GM12878 (cell line): ENCODE data around the gene GJC3.

ENCODE experiments used
- ASH2L ChIP-seq: fragments of 300-600, 200-600 bp; sonication (generic); IDR thresholded peaks from 2 replicates; pipeline ENCODE4 v1.6.1; 2017; ENCODE audit warnings: low read depth, mild to moderate bottlenecking, borderline replicate concordance
- ATF3 ChIP-seq: IDR thresholded peaks from 2 replicates; pipeline ENCODE4 v1.6.1; 2011; ENCODE audit warnings: low read depth, mild to moderate bottlenecking, low read length, moderate library complexity, borderline replicate concordance; ENCODE audit errors: extremely low read depth
- EZH2 ChIP-seq: IDR thresholded peaks from 2 replicates; pipeline ENCODE4 v1.6.1; 2012; ENCODE audit warnings: low read depth, mild to moderate bottlenecking, control low read depth, inconsistent platforms, low read length, borderline replicate concordance; ENCODE audit not compliant: control insufficient read depth
- FOS ChIP-seq: IDR thresholded peaks from 3 replicates; pipeline ENCODE4 v1.6.1; 2011; ENCODE audit warnings: borderline replicate concordance; ENCODE audit not compliant: insufficient read length; ENCODE audit errors: extremely low read depth
- JUNB ChIP-seq: IDR thresholded peaks from 2 replicates; pipeline ENCODE4 v1.6.1; 2016; ENCODE audit warnings: antibody characterized with exemption, mild to moderate bottlenecking
- MYC ChIP-seq: IDR thresholded peaks from 2 replicates; pipeline ENCODE4 v1.6.1; 2011; ENCODE audit warnings: mild to moderate bottlenecking, low read length, moderate library complexity, inconsistent platforms; ENCODE audit not compliant: insufficient read depth, insufficient replicate concordance, insufficient read length, severe bottlenecking
- NRF1 ChIP-seq: conservative IDR thresholded peaks from 2 replicates; pipeline ENCODE4 v1.6.1; 2011; ENCODE audit warnings: mild to moderate bottlenecking, low read depth, low read length, improper control_type of control experiment
- POLR2A ChIP-seq: IDR thresholded peaks from 2 replicates; pipeline ENCODE4 v1.6.1; 2011; ENCODE audit warnings: low read depth, mild to moderate bottlenecking, low read length
- RFX5 ChIP-seq: IDR thresholded peaks from 2 replicates; pipeline ENCODE4 v1.6.1; 2011; ENCODE audit warnings: low read depth, low read length, improper control_type of control experiment
- ZNF274 ChIP-seq: IDR thresholded peaks from one replicate; pipeline ENCODE4 v1.8.0; 2011; ENCODE audit not compliant: insufficient read length, insufficient read depth
- TF ChIP-seq, protein P1 (sequence below), 3 experiments: IDR thresholded peaks in 2 of 3; conservative IDR thresholded peaks in 1 of 3; 2 replicates each; pipeline ENCODE4 v1.5.1; 2011; ENCODE audit warnings: low read depth in 3 of 3, low read length in 3 of 3, mild to moderate bottlenecking in 3 of 3, control low read depth in 2 of 3, moderate library complexity in 2 of 3, inconsistent platforms in 1 of 3, mixed read lengths in 1 of 3; ENCODE audit not compliant: control insufficient read depth in 2 of 3, insufficient read depth in 1 of 3; ENCODE audit errors: extremely low read depth in 1 of 3

GRCh38 chr7:99923200-99923599 lies 6.2 kb downstream of the GJC3 start:
- TF ChIP-seq ASH2L, result no peak
- TF ChIP-seq ATF3, result no peak
- no peak for TF ChIP-seq POLR2A
- no peak for TF ChIP-seq NRF1
- TF ChIP-seq, protein P1, sequence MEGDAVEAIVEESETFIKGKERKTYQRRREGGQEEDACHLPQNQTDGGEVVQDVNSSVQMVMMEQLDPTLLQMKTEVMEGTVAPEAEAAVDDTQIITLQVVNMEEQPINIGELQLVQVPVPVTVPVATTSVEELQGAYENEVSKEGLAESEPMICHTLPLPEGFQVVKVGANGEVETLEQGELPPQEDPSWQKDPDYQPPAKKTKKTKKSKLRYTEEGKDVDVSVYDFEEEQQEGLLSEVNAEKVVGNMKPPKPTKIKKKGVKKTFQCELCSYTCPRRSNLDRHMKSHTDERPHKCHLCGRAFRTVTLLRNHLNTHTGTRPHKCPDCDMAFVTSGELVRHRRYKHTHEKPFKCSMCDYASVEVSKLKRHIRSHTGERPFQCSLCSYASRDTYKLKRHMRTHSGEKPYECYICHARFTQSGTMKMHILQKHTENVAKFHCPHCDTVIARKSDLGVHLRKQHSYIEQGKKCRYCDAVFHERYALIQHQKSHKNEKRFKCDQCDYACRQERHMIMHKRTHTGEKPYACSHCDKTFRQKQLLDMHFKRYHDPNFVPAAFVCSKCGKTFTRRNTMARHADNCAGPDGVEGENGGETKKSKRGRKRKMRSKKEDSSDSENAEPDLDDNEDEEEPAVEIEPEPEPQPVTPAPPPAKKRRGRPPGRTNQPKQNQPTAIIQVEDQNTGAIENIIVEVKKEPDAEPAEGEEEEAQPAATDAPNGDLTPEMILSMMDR (IDR thresholded peaks at IDR 0.05 in 2 of 3, conservative IDR thresholded peaks at IDR 0.05 in 1 of 3; ENCODE audit: control insufficient read depth in 2 of 3, extremely low read depth in 1 of 3, insufficient read depth in 1 of 3, low read depth in 3 of 3, low read length in 3 of 3), result no peak
- no peak for TF ChIP-seq JUNB
- no peak for TF ChIP-seq FOS
- no peak for TF ChIP-seq ZNF274
- no peak for TF ChIP-seq MYC
- TF ChIP-seq RFX5, result no peak
- no peak for TF ChIP-seq EZH2
